Testis (tissue), 3 donors: ENCODE measurements around the gene RASL11B. TPM values are rescaled to one million over a fixed set of nuclear protein-coding genes. Genes with fewer than 3 reads are reported as not detected.

Source experiments
- DNase-seq: peaks from one replicate; pipeline ENCODE4 v3.0.0-alpha.2; 2019
- H3K27ac ChIP-seq, 2 donors: fragments of 200-600 bp; sonication (generic); one replicate each; pipeline ENCODE4 v1.5.1; 2019
- H3K27me3 ChIP-seq: fragments of 200-600 bp; sonication (generic); one replicate; pipeline ENCODE4 v1.5.1; 2019
- H3K36me3 ChIP-seq: fragments of 200-600 bp; sonication (generic); one replicate; pipeline ENCODE4 v1.5.1; 2017; ENCODE audit warnings: low read depth; ENCODE audit errors: missing control alignments
- H3K4me1 ChIP-seq: fragments of 200-600 bp; sonication (generic); one replicate; pipeline ENCODE4 v1.5.1; 2019
- H3K4me3 ChIP-seq, 2 donors: fragments of 200-600 bp; sonication (generic); one replicate each; pipeline ENCODE4 v1.5.1; 2017 to 2019
- H3K9me3 ChIP-seq: fragments of 200-600 bp; sonication (generic); one replicate; pipeline ENCODE4 v1.5.1; 2017
- POLR2A ChIP-seq: fragments of 450-650 bp; IDR thresholded peaks from one replicate; pipeline ENCODE4 v1.6.1; 2017; ENCODE audit warnings: antibody characterized with exemption, mild to moderate bottlenecking, moderate library complexity
- WGBS, 2 donors: methylation state at CpG; one replicate each; pipeline ENCODE4 v1.1.5; 2018; 5-methylcytosine and 5-hydroxymethylcytosine counted together
- intact Hi-C: fragments of 100-400 bp; cut with DNase I; formaldehyde crosslinking; loops from one replicate; pipeline ENCODE4 v1.15.1; 2023; ENCODE audit warnings: low total_unique reads
- polyA plus RNA-seq: library from polyadenylated mRNA; stranded (reverse); fragments of 350-450 nt; fragmentation: Illumina TruSeq; extraction: RNeasy Lipid Tissue Mini Kit (QIAGEN cat#74804); gene quantifications from one replicate; pipeline ENCODE4 v1.2.3, GENCODE V29; 2014; ENCODE audit warnings: low read depth, low replicate concordance; ENCODE audit not compliant: insufficient read depth
- total RNA-seq, 2 donors: library from RNA; depleted of rRNA; stranded (reverse); fragments of >200 nt; gene quantifications; one replicate each; pipeline ENCODE4 v1.2.3, GENCODE V29; 2016
- TF ChIP-seq, protein P1 (sequence below), 3 experiments: fragments of 450-650 bp in 2 of 3; fragments of 200-600 bp in 1 of 3; sonication (generic) in 1 of 3; IDR thresholded peaks; one replicate each; pipeline ENCODE4 v1.5.1; 2016 to 2019; ENCODE audit warnings: antibody characterized with exemption in 3 of 3, mild to moderate bottlenecking in 2 of 3, moderate library complexity in 1 of 3

RASL11B gene
- total and polyA plus RNA-seq, 3 donors from 2014 or later = 15.3 to 25.5 (median 16.7) TPM

- intact Hi-C loops = loop anchor here (10.0 kb wide), 1 partner anchor 149 kb away; no protein-coding TSS in a partner anchor
- no peaks in the 10 kb centered on the region for H3K36me3 ChIP-seq
- TF ChIP-seq, protein P1, sequence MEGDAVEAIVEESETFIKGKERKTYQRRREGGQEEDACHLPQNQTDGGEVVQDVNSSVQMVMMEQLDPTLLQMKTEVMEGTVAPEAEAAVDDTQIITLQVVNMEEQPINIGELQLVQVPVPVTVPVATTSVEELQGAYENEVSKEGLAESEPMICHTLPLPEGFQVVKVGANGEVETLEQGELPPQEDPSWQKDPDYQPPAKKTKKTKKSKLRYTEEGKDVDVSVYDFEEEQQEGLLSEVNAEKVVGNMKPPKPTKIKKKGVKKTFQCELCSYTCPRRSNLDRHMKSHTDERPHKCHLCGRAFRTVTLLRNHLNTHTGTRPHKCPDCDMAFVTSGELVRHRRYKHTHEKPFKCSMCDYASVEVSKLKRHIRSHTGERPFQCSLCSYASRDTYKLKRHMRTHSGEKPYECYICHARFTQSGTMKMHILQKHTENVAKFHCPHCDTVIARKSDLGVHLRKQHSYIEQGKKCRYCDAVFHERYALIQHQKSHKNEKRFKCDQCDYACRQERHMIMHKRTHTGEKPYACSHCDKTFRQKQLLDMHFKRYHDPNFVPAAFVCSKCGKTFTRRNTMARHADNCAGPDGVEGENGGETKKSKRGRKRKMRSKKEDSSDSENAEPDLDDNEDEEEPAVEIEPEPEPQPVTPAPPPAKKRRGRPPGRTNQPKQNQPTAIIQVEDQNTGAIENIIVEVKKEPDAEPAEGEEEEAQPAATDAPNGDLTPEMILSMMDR (IDR thresholded peaks at IDR 0.05) = no peak
- TF ChIP-seq POLR2A = no peak
Observed at GRCh38 chr4:52863324-52863723, 1.2 kb downstream of the RASL11B start.

DNA sequence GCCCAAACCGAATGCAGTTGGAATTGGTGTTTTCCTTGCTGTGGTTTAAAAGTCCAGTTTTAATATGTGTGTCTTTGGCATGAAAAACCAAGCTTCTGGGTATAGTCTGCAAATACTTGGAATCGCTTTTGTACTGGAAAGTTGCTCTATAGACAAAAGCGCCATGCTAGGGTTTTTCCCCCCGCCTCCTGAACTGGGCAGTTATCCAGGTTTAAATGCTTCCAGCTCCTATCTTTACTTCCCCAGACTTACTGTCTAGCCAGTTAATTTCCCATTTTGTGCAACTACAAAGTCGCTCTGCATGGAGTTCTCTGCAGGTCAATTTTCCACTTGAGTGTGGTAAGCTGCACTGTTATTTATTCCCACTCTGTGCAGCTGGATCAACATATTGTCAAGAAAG is 2.7 kb downstream of the RASL11B start:
- peak; percentile 36 for DNase-seq
- TF ChIP-seq POLR2A = no peak
- TF ChIP-seq, protein P1 (IDR thresholded peaks at IDR 0.05) = no peak
- H3K4me3 ChIP-seq = no peak overlapping the region
- H3K4me1 ChIP-seq = peaks cover 39% of the 10 kb centered on the region
- H3K27me3 ChIP-seq = no peaks in the 10 kb centered on the region
- H3K36me3 ChIP-seq = no peaks in the 10 kb centered on the region
- H3K27ac ChIP-seq = no peak overlapping the region
- no peaks in the 10 kb centered on the region for H3K9me3 ChIP-seq
- 33 to 39% methylated on average over 5 of the region's 5 CpGs for WGBS, 2 donors
- intact Hi-C loops = loop anchor here (10.0 kb wide), 1 partner anchor 150 kb away; no protein-coding TSS in a partner anchor

More at GRCh38 chr4:52863324-52863723, 1.2 kb downstream of the RASL11B start:
- H3K4me3 ChIP-seq = peak overlapping the region; percentile 79 to 90
- H3K4me1 ChIP-seq = peaks cover 29% of the 10 kb centered on the region
- DNase-seq = no peak
- 28 to 47% methylated on average over 6 of the region's 6 CpGs for WGBS, 2 donors
- H3K9me3 ChIP-seq = no peaks in the 10 kb centered on the region
- peak overlapping the region; percentile 81 to 86 for H3K27ac ChIP-seq
- H3K27me3 ChIP-seq = no peaks in the 10 kb centered on the region

DNA sequence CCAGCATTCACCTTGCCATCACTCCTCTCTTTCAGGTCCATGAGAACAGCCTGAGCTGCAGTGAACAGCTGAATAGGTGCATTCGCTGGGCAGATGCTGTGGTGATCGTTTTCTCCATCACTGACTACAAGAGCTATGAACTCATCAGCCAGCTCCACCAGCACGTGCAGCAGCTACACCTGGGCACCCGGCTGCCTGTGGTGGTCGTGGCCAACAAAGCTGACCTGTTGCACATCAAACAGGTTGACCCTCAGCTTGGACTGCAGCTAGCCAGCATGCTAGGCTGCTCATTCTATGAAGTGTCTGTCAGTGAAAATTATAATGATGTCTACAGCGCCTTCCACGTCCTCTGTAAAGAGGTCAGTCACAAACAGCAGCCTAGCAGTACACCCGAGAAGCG is 3.2 kb downstream of the RASL11B start:
- H3K4me1 ChIP-seq = peaks cover 39% of the 10 kb centered on the region
- peak overlapping the region in 1 of 2 donors; percentile 41 for H3K27ac ChIP-seq
- 84 to 93% methylated on average over 3 to 9 of the region's 9 CpGs for WGBS, 2 donors

GRCh38 chr4:52866734-52867133 is 4.6 kb downstream of the RASL11B start:
- intact Hi-C loops = loop anchor here (10.0 kb wide), 1 partner anchor 152 kb away; no protein-coding TSS in a partner anchor
- Histone ChIP-seq H3K4me1 (peaks cover 34% of the 10 kb centered on the region), H3K4me3 (no peak overlapping the region), H3K36me3 (no peaks in the 10 kb centered on the region), H3K9me3 (no peaks in the 10 kb centered on the region), H3K27me3 (no peaks in the 10 kb centered on the region), H3K27ac (no peak overlapping the region)
- DNase-seq = no peak
- 63 to 84% methylated on average over 4 of the region's 4 CpGs for WGBS, 2 donors
- TF ChIP-seq, protein P1 (IDR thresholded peaks at IDR 0.05) = no peak
- no peak for TF ChIP-seq POLR2A

More for the DNA sequence above, 3.2 kb downstream of the RASL11B start:
- TF ChIP-seq, protein P1 (IDR thresholded peaks at IDR 0.05) = no peak
- TF ChIP-seq POLR2A = no peak
- Histone ChIP-seq H3K36me3 (no peaks in the 10 kb centered on the region), H3K9me3 (no peaks in the 10 kb centered on the region), H3K4me3 (no peak overlapping the region), H3K27me3 (no peaks in the 10 kb centered on the region)
- DNase-seq = no peak
- intact Hi-C loops = loop anchor here (10.0 kb wide), 1 partner anchor 150 kb away; no protein-coding TSS in a partner anchor

- Histone ChIP-seq H3K9me3 (no peaks in the 10 kb centered on the region), H3K4me1 (peaks cover 34% of the 10 kb centered on the region), H3K27ac (no peak overlapping the region), H3K4me3 (no peak overlapping the region), H3K36me3 (no peaks in the 10 kb centered on the region), H3K27me3 (no peaks in the 10 kb centered on the region)
- no peak for DNase-seq
- intact Hi-C loops = loop anchor here (10.0 kb wide), 1 partner anchor 152 kb away; no protein-coding TSS in a partner anchor
- 78 to 95% methylated on average over 4 of the region's 4 CpGs for WGBS, 2 donors
- TF ChIP-seq, protein P1 (IDR thresholded peaks at IDR 0.05) = no peak
- no peak for TF ChIP-seq POLR2A
Observed at GRCh38 chr4:52867163-52867562, 5.0 kb downstream of the RASL11B start.
